SW480 (cell line): ENCODE measurements around the gene RSBN1L.

Source experiments
- DNase-seq: peaks from one replicate; pipeline ENCODE4 v3.0.0-alpha.2; 2016; ENCODE audit warnings: low spot score

The RSBN1L gene

GRCh38 chr7:77731716-77732115, 35.5 kb downstream of the RSBN1L start:
- no peak for DNase-seq

GRCh38 chr7:77734659-77735421, 38.6 kb downstream of the RSBN1L start:
- no peak for DNase-seq

GRCh38 chr7:77735457-77735856, 39.2 kb downstream of the RSBN1L start:
- DNase-seq, result no peak

- no peak for DNase-seq
These were observed 40.7 kb downstream of the RSBN1L start for GRCh38 chr7:77736991-77737390.

GRCh38 chr7:77738382-77738781, 42.1 kb downstream of the RSBN1L start:
- no peak for DNase-seq

GRCh38 chr7:77738871-77739270, 42.6 kb downstream of the RSBN1L start:
- DNase-seq, result no peak

- DNase-seq, result no peak
These were observed 44.0 kb downstream of the RSBN1L start for GRCh38 chr7:77740257-77740656.

- DNase-seq, result no peak
These were observed 47.3 kb downstream of the RSBN1L start for GRCh38 chr7:77743518-77743917.

- DNase-seq, result no peak
These were observed 49.5 kb downstream of the RSBN1L start for GRCh38 chr7:77745746-77746145.

GRCh38 chr7:77746164-77746823, 50.0 kb downstream of the RSBN1L start:
- no peak for DNase-seq

- DNase-seq, result no peak
These were observed 50.5 kb downstream of the RSBN1L start for GRCh38 chr7:77746824-77747165.

GRCh38 chr7:77747178-77747577, 50.9 kb downstream of the RSBN1L start:
- DNase-seq, result no peak

GRCh38 chr7:77747718-77748117, 51.5 kb downstream of the RSBN1L start:
- no peak for DNase-seq

GRCh38 chr7:77752016-77752415, 55.8 kb downstream of the RSBN1L start:
- DNase-seq, result no peak

GRCh38 chr7:77753173-77753572, 56.9 kb downstream of the RSBN1L start:
- DNase-seq, result no peak

- no peak for DNase-seq
These were observed 61.3 kb downstream of the RSBN1L start for GRCh38 chr7:77757589-77757988.

- DNase-seq, result peak; percentile 55
These were observed 63.1 kb downstream of the RSBN1L start for GRCh38 chr7:77759294-77759889.

- no peak for DNase-seq
These were observed 64.7 kb downstream of the RSBN1L start for GRCh38 chr7:77760809-77761453.

GRCh38 chr7:77765481-77765880, 69.2 kb downstream of the RSBN1L start:
- DNase-seq, result no peak

- peak; percentile 37 for DNase-seq
These were observed 69.9 kb downstream of the RSBN1L start for GRCh38 chr7:77765906-77766800.

- no peak for DNase-seq
These were observed 70.7 kb downstream of the RSBN1L start for GRCh38 chr7:77766801-77767605.
